Breast epithelium (tissue), 4 donors: ENCODE data around the gene MAFG. TPM values are rescaled to one million over a fixed set of nuclear protein-coding genes. Genes with fewer than 3 reads are reported as not detected.

Source experiments
- DNase-seq, 2 donors: peaks; one replicate each; pipeline ENCODE4 v3.0.0-alpha.2; 2019; ENCODE audit warnings: low spot score in 2 of 2
- H3K27ac ChIP-seq, 2 donors: fragments of 200-600 bp; sonication (generic) in 1 of 2; one replicate each; pipeline ENCODE4 v1.5.1; 2016 to 2019; ENCODE audit warnings: mild to moderate bottlenecking in 1 of 2
- H3K27me3 ChIP-seq, 2 donors: fragments of 200-600 bp; sonication (generic) in 1 of 2; one replicate each; pipeline versions ENCODE4 v1.5.1 to v1.6.0; 2017 to 2019; ENCODE audit warnings: control low read depth in 1 of 2, mild to moderate bottlenecking in 1 of 2
- H3K36me3 ChIP-seq: fragments of 200-600 bp; one replicate; pipeline ENCODE4 v1.5.1; 2019
- H3K4me1 ChIP-seq, 2 donors: fragments of 200-600 bp; sonication (generic); one replicate each; pipeline ENCODE4 v1.5.1; 2016 to 2019; ENCODE audit warnings: control low read depth in 1 of 2
- H3K4me3 ChIP-seq, 3 donors: fragments of 200-600 bp; sonication (generic); 1 replicate in 2 of 3; 2 replicates in 1 of 3; pipeline ENCODE4 v1.5.1; 2016 to 2019; ENCODE audit warnings: mild to moderate bottlenecking in 3 of 3, moderate library complexity in 2 of 3
- H3K9me3 ChIP-seq, 2 donors: fragments of 200-600 bp; sonication (generic) in 1 of 2; one replicate each; pipeline ENCODE4 v1.5.1; 2016 to 2019; ENCODE audit warnings: control low read depth in 1 of 2
- POLR2A ChIP-seq: fragments of 450-650 bp; IDR thresholded peaks from one replicate; pipeline ENCODE4 v1.6.1; 2016; ENCODE audit warnings: antibody characterized with exemption, mild to moderate bottlenecking, moderate library complexity
- POLR2AphosphoS5 ChIP-seq, 3 donors: sonication (generic); formaldehyde crosslinking; IDR thresholded peaks; one replicate each; pipeline ENCODE4 v1.6.1; 2017; ENCODE audit warnings: antibody characterized with exemption in 3 of 3
- intact Hi-C: fragments of 100-400 bp; cut with DNase I; formaldehyde crosslinking; loops from one replicate; pipeline ENCODE4 v1.15.1; 2023; ENCODE audit warnings: low total_unique reads
- total RNA-seq, 3 donors: library from RNA; depleted of rRNA; stranded (reverse); fragments of >200 nt; gene quantifications; one replicate each; pipeline ENCODE4 v1.1.0, GENCODE V29; 2016
- TF ChIP-seq, protein P1 (sequence below), 3 donors: fragments of 450-650 bp; IDR thresholded peaks; one replicate each; pipeline ENCODE4 v1.5.1; 2016 to 2017; ENCODE audit warnings: antibody characterized with exemption in 3 of 3, mild to moderate bottlenecking in 3 of 3, moderate library complexity in 3 of 3

MAFG gene
- total RNA-seq, 3 donors from 2014 or later = 12.3 to 15.2 (median 14.1) TPM

DNA sequence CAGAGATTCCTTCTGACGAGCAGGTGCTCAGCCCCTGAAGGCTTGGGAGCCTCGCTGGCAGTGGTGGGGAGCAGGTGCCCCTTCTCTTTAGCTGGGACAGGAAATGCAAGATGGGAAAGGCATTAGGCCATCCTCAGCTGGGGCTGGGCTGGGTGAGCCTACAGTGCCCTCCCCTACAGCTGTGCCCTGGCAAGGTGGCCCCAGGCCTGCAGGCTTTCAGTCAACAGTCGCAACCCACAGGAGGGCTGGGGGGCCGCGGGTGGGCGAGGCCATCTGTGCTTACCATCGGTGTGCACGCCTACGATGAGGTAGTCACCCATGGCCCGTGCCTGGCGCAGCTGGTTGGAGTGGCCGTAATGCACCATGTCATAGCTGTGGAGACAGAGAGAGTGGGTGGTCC, 18.3 kb downstream of the MAFG start:
- Histone ChIP-seq H3K4me1 (peaks cover 0 to 9% of the 10 kb centered on the region in 2 donors), H3K27me3 (no peaks in the 10 kb centered on the region), H3K36me3 (no peaks in the 10 kb centered on the region), H3K27ac (no peak overlapping the region), H3K4me3 (no peak overlapping the region), H3K9me3 (no peaks in the 10 kb centered on the region)
- DNase-seq = no peak
- intact Hi-C loops = no loop called here
- TF ChIP-seq POLR2AphosphoS5 (IDR thresholded peaks at IDR 0.05) (no peak), POLR2A (no peak)
- TF ChIP-seq, protein P1, sequence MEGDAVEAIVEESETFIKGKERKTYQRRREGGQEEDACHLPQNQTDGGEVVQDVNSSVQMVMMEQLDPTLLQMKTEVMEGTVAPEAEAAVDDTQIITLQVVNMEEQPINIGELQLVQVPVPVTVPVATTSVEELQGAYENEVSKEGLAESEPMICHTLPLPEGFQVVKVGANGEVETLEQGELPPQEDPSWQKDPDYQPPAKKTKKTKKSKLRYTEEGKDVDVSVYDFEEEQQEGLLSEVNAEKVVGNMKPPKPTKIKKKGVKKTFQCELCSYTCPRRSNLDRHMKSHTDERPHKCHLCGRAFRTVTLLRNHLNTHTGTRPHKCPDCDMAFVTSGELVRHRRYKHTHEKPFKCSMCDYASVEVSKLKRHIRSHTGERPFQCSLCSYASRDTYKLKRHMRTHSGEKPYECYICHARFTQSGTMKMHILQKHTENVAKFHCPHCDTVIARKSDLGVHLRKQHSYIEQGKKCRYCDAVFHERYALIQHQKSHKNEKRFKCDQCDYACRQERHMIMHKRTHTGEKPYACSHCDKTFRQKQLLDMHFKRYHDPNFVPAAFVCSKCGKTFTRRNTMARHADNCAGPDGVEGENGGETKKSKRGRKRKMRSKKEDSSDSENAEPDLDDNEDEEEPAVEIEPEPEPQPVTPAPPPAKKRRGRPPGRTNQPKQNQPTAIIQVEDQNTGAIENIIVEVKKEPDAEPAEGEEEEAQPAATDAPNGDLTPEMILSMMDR (IDR thresholded peaks at IDR 0.05) = no peak

DNA sequence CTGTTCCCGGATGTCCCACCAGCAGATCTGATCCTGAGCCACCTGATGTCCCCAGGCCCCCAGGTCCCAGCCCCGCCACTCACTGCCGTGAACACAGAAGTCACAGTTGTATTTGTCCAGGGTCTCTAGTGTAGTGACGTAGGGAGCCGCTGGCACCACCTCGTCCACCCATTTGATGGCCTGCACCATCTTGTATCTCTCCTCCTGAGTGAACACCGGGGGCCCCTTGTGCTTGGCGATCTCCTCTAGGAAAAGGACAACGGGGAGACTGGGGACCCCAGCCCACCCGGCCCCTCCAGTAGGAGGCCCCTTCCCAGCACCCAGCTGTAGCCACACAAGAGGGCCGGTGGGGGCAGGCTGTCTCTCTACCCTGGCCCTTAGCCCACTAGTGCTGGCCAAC, 18.7 kb downstream of the MAFG start:
- Histone ChIP-seq H3K9me3 (no peaks in the 10 kb centered on the region), H3K4me1 (peaks cover 0 to 9% of the 10 kb centered on the region in 2 donors), H3K27ac (no peak overlapping the region), H3K27me3 (no peaks in the 10 kb centered on the region), H3K4me3 (no peak overlapping the region), H3K36me3 (no peaks in the 10 kb centered on the region)
- TF ChIP-seq, protein P1 (IDR thresholded peaks at IDR 0.05) = no peak
- TF ChIP-seq POLR2AphosphoS5 (IDR thresholded peaks at IDR 0.05) (no peak), POLR2A (no peak)
- intact Hi-C loops = no loop called here
- no peak for DNase-seq

DNA sequence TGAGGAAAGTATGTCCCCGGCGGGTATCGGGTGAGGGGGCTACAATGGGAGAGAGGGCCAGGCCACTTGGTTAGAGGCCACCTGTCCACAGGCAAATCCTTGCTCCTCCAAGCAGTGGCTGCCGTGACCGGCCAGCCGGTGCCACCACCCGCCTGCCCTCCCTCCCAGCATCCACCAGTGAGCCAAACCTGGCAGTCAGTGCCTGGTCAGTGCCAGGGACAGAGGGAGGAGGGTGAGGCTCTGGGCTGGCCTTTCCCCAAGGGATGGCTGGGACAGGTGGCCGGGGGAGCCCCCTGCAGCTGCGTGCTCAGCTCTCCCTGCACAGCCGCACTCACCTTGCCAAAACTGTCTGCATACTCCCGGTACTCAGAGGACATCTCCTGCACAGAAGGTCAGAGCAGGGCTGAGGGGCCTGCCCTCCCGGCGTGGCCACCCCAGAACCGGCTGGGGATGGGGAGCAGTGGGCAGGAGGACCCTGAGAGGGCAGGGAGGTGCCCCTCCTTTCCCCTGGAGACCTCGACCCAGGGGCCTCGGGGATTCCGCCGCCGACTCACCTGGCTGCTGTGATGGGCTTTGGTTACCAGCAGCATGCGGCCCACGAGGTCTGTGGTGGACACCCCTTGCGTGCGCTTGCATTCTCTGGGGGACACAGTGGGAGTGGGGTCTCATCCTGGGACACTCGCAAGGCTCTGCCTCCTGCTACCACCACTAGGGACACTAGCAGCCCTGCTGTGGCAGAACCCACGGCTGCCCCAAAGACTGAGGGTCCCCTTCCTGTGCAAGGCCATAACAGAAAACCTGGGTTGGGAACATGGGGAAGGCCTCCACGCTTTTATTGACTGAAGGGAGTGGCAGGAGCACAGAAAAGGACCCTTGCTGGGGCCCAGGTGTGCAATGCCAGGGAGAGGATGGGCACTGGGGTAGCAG, 20.1 kb downstream of the MAFG start:
- Histone ChIP-seq H3K36me3 (no peaks in the 10 kb centered on the region), H3K4me3 (no peak overlapping the region), H3K27ac (no peak overlapping the region), H3K27me3 (no peaks in the 10 kb centered on the region), H3K9me3 (no peaks in the 10 kb centered on the region), H3K4me1 (peaks cover 0 to 9% of the 10 kb centered on the region in 2 donors)
- intact Hi-C loops = no loop called here
- no peak for DNase-seq
- TF ChIP-seq POLR2A (no peak), POLR2AphosphoS5 (IDR thresholded peaks at IDR 0.05) (no peak)
- TF ChIP-seq, protein P1 (IDR thresholded peaks at IDR 0.05) = no peak

DNA sequence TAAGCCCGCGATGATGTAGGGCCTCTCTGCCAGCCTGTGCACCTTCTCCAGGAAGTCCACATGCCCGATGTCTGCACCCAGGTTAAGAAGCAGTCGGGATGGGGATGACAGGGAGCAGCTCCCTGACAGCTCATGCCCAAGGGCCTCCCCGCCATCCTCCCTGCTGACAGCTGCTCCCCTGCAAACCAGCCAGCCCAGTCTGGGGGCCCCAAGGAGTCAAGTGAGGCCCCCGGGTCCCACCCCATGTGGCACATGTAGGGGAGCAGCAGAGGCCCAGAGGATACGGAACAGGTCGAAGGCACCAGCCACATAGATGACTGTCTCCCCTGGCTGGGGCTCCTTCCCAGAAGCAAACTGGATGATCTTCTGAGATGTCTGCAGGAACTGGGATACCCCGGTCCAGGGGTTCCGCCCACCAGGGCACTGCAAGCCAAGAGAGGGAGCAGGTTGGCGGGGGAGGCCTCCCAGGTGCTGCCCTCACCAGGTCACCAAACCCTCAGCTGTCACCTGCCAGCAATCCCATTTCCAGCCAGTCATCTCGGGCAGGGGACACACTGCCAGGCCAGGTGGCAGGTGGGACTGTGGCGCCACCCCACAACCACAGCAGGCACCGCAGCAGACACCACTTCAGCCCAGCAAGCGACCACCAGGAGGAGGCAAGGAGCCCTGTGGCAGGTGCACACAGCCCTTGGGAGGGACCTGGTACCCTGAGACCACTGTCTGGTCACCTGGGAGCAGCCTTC, 20.9 kb downstream of the MAFG start:
- Histone ChIP-seq H3K4me1 (peaks cover 0 to 9% of the 10 kb centered on the region in 2 donors), H3K27me3 (no peaks in the 10 kb centered on the region), H3K4me3 (no peak overlapping the region), H3K36me3 (no peaks in the 10 kb centered on the region), H3K27ac (no peak overlapping the region), H3K9me3 (no peaks in the 10 kb centered on the region)
- no peak for DNase-seq
- intact Hi-C loops = no loop called here
- TF ChIP-seq POLR2A (no peak), POLR2AphosphoS5 (IDR thresholded peaks at IDR 0.05) (no peak)
- TF ChIP-seq, protein P1 (IDR thresholded peaks at IDR 0.05) = no peak

DNA sequence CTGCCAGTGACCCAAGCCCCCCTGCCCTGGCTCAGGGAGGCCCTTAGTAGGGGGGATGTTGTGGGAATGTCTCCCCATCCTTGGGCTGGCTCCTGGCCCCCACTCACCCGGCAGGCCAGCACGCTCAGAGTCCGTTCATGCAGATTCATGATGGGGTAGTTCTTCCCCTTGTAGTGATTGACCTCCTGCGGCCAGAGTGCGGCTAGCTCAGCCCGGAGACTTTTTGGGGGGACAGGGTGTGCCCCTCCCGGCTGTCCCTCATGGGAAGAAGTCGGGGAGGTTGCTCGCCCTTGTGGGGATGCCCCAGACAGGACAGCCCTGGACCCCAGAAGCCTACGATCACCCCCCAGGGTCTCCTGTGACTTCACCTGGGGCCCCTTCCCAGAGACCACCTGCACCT, 21.5 kb downstream of the MAFG start:
- peaks cover 0 to 9% of the 10 kb centered on the region in 2 donors for H3K4me1 ChIP-seq
- no peak for DNase-seq
- H3K4me3 ChIP-seq = no peak overlapping the region
- no peaks in the 10 kb centered on the region for H3K9me3 ChIP-seq
- no peak overlapping the region for H3K27ac ChIP-seq
- H3K36me3 ChIP-seq = no peaks in the 10 kb centered on the region
- intact Hi-C loops = no loop called here
- H3K27me3 ChIP-seq = no peaks in the 10 kb centered on the region
- TF ChIP-seq POLR2AphosphoS5 (IDR thresholded peaks at IDR 0.05) = no peak
